Bronchial epithelial cell (primary cell): ENCODE results near the gene HNF4A. TPM values are rescaled to one million over a fixed set of nuclear protein-coding genes. Genes with fewer than 3 reads are reported as not detected.

ENCODE experiments used
- DNase-seq: peaks from one replicate; pipeline ENCODE4 v3.0.0-alpha.2; 2010; ENCODE audit warnings: low read depth
- FAIRE-seq: peaks from 2 replicates; lab custom pipeline; 2011; peaks lifted over from hg19 to GRCh38; lab: Jason Lieb, UNC
- H3K27me3 ChIP-seq: 2 replicates; pipeline ENCODE4 v1.5.1; 2011; ENCODE audit warnings: low read length; ENCODE audit not compliant: control insufficient read depth, insufficient read depth
- H3K36me3 ChIP-seq: 2 replicates; pipeline ENCODE4 v1.5.1; 2011; ENCODE audit warnings: low read length; ENCODE audit not compliant: control insufficient read depth, insufficient read depth
- H3K4me3 ChIP-seq: 2 replicates; pipeline ENCODE4 v1.5.1; 2011; ENCODE audit warnings: mild to moderate bottlenecking, low read depth, low read length, control low read depth
- total RNA-seq: library from RNA; depleted of rRNA; stranded (reverse); fragments of >200 nt; gene quantifications from 2 replicates; pipeline ENCODE4 v1.2.1, GENCODE V29; 2014
- TF ChIP-seq, protein P1 (sequence below): IDR thresholded peaks from 2 replicates; pipeline ENCODE4 v1.5.1; 2011; ENCODE audit warnings: mild to moderate bottlenecking, moderate library complexity, low read length, control low read depth, inconsistent platforms; ENCODE audit not compliant: insufficient read depth, severe bottlenecking

Gene HNF4A
- total RNA-seq, 1 donor from 2014 or later: not detected

GRCh38 chr20:44435630-44436335, 80.3 kb downstream of the HNF4A start:
- no peak for FAIRE-seq
- Histone ChIP-seq H3K4me3 (no peak overlapping the region), H3K27me3 (peaks cover 10% of the 10 kb centered on the region), H3K36me3 (no peaks in the 10 kb centered on the region)
- TF ChIP-seq, protein P1, sequence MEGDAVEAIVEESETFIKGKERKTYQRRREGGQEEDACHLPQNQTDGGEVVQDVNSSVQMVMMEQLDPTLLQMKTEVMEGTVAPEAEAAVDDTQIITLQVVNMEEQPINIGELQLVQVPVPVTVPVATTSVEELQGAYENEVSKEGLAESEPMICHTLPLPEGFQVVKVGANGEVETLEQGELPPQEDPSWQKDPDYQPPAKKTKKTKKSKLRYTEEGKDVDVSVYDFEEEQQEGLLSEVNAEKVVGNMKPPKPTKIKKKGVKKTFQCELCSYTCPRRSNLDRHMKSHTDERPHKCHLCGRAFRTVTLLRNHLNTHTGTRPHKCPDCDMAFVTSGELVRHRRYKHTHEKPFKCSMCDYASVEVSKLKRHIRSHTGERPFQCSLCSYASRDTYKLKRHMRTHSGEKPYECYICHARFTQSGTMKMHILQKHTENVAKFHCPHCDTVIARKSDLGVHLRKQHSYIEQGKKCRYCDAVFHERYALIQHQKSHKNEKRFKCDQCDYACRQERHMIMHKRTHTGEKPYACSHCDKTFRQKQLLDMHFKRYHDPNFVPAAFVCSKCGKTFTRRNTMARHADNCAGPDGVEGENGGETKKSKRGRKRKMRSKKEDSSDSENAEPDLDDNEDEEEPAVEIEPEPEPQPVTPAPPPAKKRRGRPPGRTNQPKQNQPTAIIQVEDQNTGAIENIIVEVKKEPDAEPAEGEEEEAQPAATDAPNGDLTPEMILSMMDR: no peak
- peak; percentile 53 for DNase-seq

- TF ChIP-seq, protein P1: no peak
- FAIRE-seq (no peak), DNase-seq (no peak)
- Histone ChIP-seq H3K36me3 (no peaks in the 10 kb centered on the region), H3K4me3 (no peak overlapping the region), H3K27me3 (peaks cover 10% of the 10 kb centered on the region)
These were observed 80.9 kb downstream of the HNF4A start for GRCh38 chr20:44436393-44436792.

GRCh38 chr20:44437497-44437896, 82.0 kb downstream of the HNF4A start:
- no peak for FAIRE-seq
- TF ChIP-seq, protein P1: no peak
- Histone ChIP-seq H3K36me3 (no peaks in the 10 kb centered on the region), H3K4me3 (no peak overlapping the region), H3K27me3 (peaks cover 10% of the 10 kb centered on the region)
- no peak for DNase-seq

DNA sequence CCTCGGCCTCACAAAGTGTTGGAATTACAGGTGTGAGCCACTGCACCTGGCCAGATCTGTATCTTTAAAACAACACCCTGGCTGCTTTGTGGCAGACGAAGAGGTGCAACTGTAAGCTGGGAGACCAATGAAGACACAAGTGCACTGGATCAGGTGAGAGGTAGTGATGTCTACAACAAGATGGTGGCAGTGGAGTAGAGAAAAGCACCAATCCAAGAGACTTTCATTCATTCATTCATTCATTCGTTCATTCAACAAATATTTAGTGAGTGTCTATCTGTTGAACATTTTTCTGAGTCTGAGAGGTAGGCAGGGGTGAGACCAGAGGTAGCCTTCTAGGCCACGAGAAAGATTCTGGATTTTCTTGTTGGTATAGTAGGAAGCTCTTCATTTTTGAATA, 83.3 kb downstream of the HNF4A start:
- no peak overlapping the region for H3K4me3 ChIP-seq
- TF ChIP-seq, protein P1: no peak
- FAIRE-seq: no peak
- no peak for DNase-seq
- peaks cover 4% of the 10 kb centered on the region for H3K27me3 ChIP-seq
- H3K36me3 ChIP-seq: no peaks in the 10 kb centered on the region

DNA sequence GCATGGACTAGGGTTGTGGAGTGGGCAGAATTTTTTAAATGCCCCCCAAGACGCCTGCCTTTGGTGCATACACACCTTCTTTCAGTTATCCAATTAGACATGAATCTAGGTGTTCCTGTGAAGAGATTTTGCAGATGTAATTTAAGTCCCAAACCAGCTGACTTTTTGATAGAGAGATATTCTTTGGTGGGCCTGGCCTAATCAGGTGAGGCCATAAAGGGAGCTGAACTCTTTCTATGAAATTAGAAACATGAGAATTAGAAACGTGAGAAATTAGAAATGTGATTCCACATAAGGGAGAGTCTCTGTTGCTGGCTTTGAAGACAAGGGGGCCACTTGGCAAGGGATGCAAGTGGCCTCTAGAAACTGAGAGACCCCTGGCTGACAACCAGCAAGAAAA, 83.8 kb downstream of the HNF4A start:
- Histone ChIP-seq H3K27me3 (no peaks in the 10 kb centered on the region), H3K4me3 (no peak overlapping the region), H3K36me3 (no peaks in the 10 kb centered on the region)
- TF ChIP-seq, protein P1: no peak
- FAIRE-seq: no peak
- DNase-seq: no peak
